Breast epithelium (tissue), 3 donors: ENCODE measurements around the gene P2RX5.

ENCODE experiments used
- CTCF ChIP-seq, 3 donors: fragments of 450-650 bp; IDR thresholded peaks; one replicate each; pipeline ENCODE4 v1.5.1; 2016 to 2017; ENCODE audit warnings: antibody characterized with exemption in 3 of 3, mild to moderate bottlenecking in 3 of 3, moderate library complexity in 3 of 3
- POLR2A ChIP-seq: fragments of 450-650 bp; IDR thresholded peaks from one replicate; pipeline ENCODE4 v1.6.1; 2016; ENCODE audit warnings: antibody characterized with exemption, mild to moderate bottlenecking, moderate library complexity

- TF ChIP-seq CTCF (IDR thresholded peaks at IDR 0.05) = no peak
- no peak for TF ChIP-seq POLR2A
These were observed 37.0 kb downstream of the P2RX5 start for GRCh38 chr17:3658784-3659449.
